KMS-11 (cell line): ENCODE data around the gene ARRB2.

ENCODE experiments used
- H2AFZ ChIP-seq: fragments of 200-600 bp; sonication (generic); 2 replicates; pipeline ENCODE4 v1.6.1; 2016; ENCODE audit warnings: antibody characterized with exemption, mixed run types, low read depth
- H3K27ac ChIP-seq: fragments of 200-600 bp; sonication (generic); 2 replicates; pipeline ENCODE4 v1.6.1; 2016; ENCODE audit warnings: mild to moderate bottlenecking, mixed run types
- H3K27me3 ChIP-seq: fragments of 200-600 bp; sonication (generic); 2 replicates; pipeline ENCODE4 v1.6.1; 2017; ENCODE audit warnings: mild to moderate bottlenecking, low read depth, mixed run types, moderate library complexity; ENCODE audit not compliant: insufficient read depth
- H3K36me3 ChIP-seq: fragments of 200-600 bp; sonication (generic); 2 replicates; pipeline ENCODE4 v1.6.1; 2017; ENCODE audit warnings: mild to moderate bottlenecking, mixed run types; ENCODE audit not compliant: insufficient read depth
- H3K4me1 ChIP-seq: fragments of 200-600 bp; sonication (generic); 2 replicates; pipeline ENCODE4 v1.6.1; 2016; ENCODE audit warnings: mild to moderate bottlenecking, low read depth, mixed run types; ENCODE audit not compliant: poor library complexity, severe bottlenecking
- H3K4me2 ChIP-seq: fragments of 200-600 bp; sonication (generic); 2 replicates; pipeline ENCODE4 v1.7.0; 2016; ENCODE audit warnings: mild to moderate bottlenecking, mixed run types
- H3K4me3 ChIP-seq: fragments of 200-600 bp; sonication (generic); IDR thresholded peaks from 2 replicates; pipeline ENCODE4 v1.6.1; 2017; ENCODE audit warnings: low read depth, low read length, mixed read lengths; ENCODE audit not compliant: insufficient read depth
- H3K79me2 ChIP-seq: fragments of 200-600 bp; sonication (generic); 2 replicates; pipeline ENCODE4 v1.6.1; 2016; ENCODE audit warnings: low read depth, mixed run types; ENCODE audit not compliant: insufficient read depth
- H3K9ac ChIP-seq: fragments of 200-600 bp; sonication (generic); 2 replicates; pipeline ENCODE4 v1.6.1; 2016; ENCODE audit warnings: mild to moderate bottlenecking, mixed run types
- H4K20me1 ChIP-seq: fragments of 200-600 bp; sonication (generic); 2 replicates; pipeline ENCODE4 v1.6.1; 2016; ENCODE audit warnings: mild to moderate bottlenecking, mixed run types; ENCODE audit not compliant: insufficient read depth
- CTCF ChIP-seq: fragments of 200-600 bp; sonication (generic); conservative IDR thresholded peaks from 2 replicates; pipeline ENCODE4 v1.6.1; 2017; ENCODE audit warnings: low read depth, mild to moderate bottlenecking, antibody characterized with exemption, low read length, moderate library complexity, mixed read lengths

ARRB2 gene

GRCh38 chr17:4733073-4733531 is 22.7 kb downstream of the ARRB2 start:
- Histone ChIP-seq H3K4me3 (no peak overlapping the region), H2AFZ (no peak overlapping the region), H4K20me1 (no peaks in the 10 kb centered on the region), H3K27ac (no peak overlapping the region), H3K27me3 (no peaks in the 10 kb centered on the region), H3K9ac (no peak overlapping the region), H3K79me2 (no peaks in the 10 kb centered on the region), H3K4me2 (no peak overlapping the region), H3K4me1 (no peaks in the 10 kb centered on the region), H3K36me3 (no peaks in the 10 kb centered on the region)
- no peak for TF ChIP-seq CTCF

GRCh38 chr17:4734857-4735475 is 24.5 kb downstream of the ARRB2 start:
- 0 out of 2 replicates have a peak, but pooled peaks cover 2% of the 10 kb centered on the region for H3K27me3 ChIP-seq
- no peaks in the 10 kb centered on the region for H3K4me1 ChIP-seq
- TF ChIP-seq CTCF, result no peak

GRCh38 chr17:4735876-4736651 is 25.6 kb downstream of the ARRB2 start:
- no peak for TF ChIP-seq CTCF
- Histone ChIP-seq H3K4me1 (no peaks in the 10 kb centered on the region), H3K36me3 (no peaks in the 10 kb centered on the region), H3K4me2 (no peak overlapping the region), H3K79me2 (no peaks in the 10 kb centered on the region), H3K9ac (no peak overlapping the region), H4K20me1 (no peaks in the 10 kb centered on the region), H3K4me3 (no peak overlapping the region), H3K27me3 (0 out of 2 replicates have a peak, but pooled peaks cover 2% of the 10 kb centered on the region), H3K27ac (no peak overlapping the region), H2AFZ (no peak overlapping the region)

More at GRCh38 chr17:4734857-4735475, 24.5 kb downstream of the ARRB2 start:
- Histone ChIP-seq H4K20me1 (no peaks in the 10 kb centered on the region), H3K79me2 (no peaks in the 10 kb centered on the region), H3K4me2 (no peak overlapping the region), H3K27ac (no peak overlapping the region), H3K9ac (no peak overlapping the region), H2AFZ (no peak overlapping the region), H3K4me3 (no peak overlapping the region), H3K36me3 (no peaks in the 10 kb centered on the region)

GRCh38 chr17:4738136-4739121 is 28.0 kb downstream of the ARRB2 start:
- Histone ChIP-seq H3K4me3 (no peak overlapping the region), H2AFZ (no peak overlapping the region), H3K4me1 (no peaks in the 10 kb centered on the region), H3K36me3 (no peaks in the 10 kb centered on the region), H3K27ac (no peak overlapping the region), H3K4me2 (no peak overlapping the region), H3K9ac (no peak overlapping the region), H3K27me3 (0 out of 2 replicates have a peak, but pooled peaks cover 2% of the 10 kb centered on the region), H3K79me2 (no peaks in the 10 kb centered on the region), H4K20me1 (no peaks in the 10 kb centered on the region)
- TF ChIP-seq CTCF, result no peak
